ENCODE measurements around the gene MROH9. TPM values are rescaled to one million over a fixed set of nuclear protein-coding genes. Genes with fewer than 3 reads are reported as not detected.

MROH9 gene
- total and polyA plus RNA-seq, 9 of the 15 experiments (the other 6 are each of a cell fraction or from before 2014, with no cell fraction given) = not detected

DNA sequence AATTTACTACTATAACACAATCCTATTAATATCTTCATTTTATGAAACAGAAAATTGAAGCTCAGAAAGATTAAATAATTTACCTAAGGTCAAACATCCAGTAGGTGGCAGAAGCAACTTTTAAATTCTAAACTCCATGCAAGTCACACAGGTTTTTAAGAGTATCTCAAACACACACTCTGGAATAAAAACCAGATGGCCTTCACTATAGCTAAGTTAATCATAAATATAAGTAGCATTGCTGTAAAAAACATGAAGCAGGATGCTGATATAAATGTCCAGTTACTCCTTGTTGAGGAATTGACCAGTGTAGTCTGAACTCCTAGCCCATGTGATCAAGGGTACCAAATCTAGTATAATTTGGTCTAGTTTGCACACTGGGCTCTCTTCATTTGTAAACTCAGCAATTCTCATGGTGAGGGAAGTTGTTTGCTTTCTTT, 146.0 kb downstream of the MROH9 start:
- no peak overlapping the region for H3K4me3 ChIP-seq
- no TSS peak for BruUV-seq (replicated peaks)
- ATAC-seq (no peak), DNase-seq (ENCODE audit: extremely low read depth in 1 of 4, low spot score in 3 of 4) (no peak), FAIRE-seq (no peak)
- no peaks in the 10 kb centered on the region for H3K36me3 ChIP-seq (ENCODE audit: control insufficient read depth, insufficient read depth, low read length)
- no peaks in the 10 kb centered on the region for H3K9me3 ChIP-seq (replicated peaks; ENCODE audit: control insufficient read depth, insufficient read depth, low read depth, low read length)
- H3K4me1 ChIP-seq (replicated peaks in 1 of 2; ENCODE audit: control insufficient read depth in 2 of 2, insufficient read depth in 2 of 2, low read length in 2 of 2) = no peaks in the 10 kb centered on the region
- ChIA-PET POLR2A (no interaction called here), CTCF (ENCODE audit: low intra/inter-chr PET ratio) (no interaction called here)
- no peak overlapping the region for H3K4me2 ChIP-seq (ENCODE audit: insufficient read depth, low read length)
- intact Hi-C loops (cut with micrococcal nuclease) (no loop called here), in situ Hi-C loops (cut with MboI) (no loop called here)
- no peaks in the 10 kb centered on the region for H3K27me3 ChIP-seq (ENCODE audit: control insufficient read depth in 2 of 2, insufficient read depth in 2 of 2, low read length in 2 of 2)
- H3K9ac ChIP-seq (ENCODE audit: insufficient read depth in 1 of 2, low read depth in 2 of 2, low read length in 2 of 2) = no peak overlapping the region
- H2AFZ ChIP-seq (ENCODE audit: low read depth, low read length) = no peak overlapping the region
- no peaks in the 10 kb centered on the region for H3K79me2 ChIP-seq (ENCODE audit: control insufficient read depth, insufficient read depth, low read length)
- TF ChIP-seq, protein P1, sequence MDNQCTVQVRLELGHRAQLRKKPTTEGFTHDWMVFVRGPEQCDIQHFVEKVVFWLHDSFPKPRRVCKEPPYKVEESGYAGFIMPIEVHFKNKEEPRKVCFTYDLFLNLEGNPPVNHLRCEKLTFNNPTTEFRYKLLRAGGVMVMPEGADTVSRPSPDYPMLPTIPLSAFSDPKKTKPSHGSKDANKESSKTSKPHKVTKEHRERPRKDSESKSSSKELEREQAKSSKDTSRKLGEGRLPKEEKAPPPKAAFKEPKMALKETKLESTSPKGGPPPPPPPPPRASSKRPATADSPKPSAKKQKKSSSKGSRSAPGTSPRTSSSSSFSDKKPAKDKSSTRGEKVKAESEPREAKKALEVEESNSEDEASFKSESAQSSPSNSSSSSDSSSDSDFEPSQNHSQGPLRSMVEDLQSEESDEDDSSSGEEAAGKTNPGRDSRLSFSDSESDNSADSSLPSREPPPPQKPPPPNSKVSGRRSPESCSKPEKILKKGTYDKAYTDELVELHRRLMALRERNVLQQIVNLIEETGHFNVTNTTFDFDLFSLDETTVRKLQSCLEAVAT (IDR thresholded peaks at IDR 0.05) = no peak
- TF ChIP-seq GABPA (tag; conservative IDR thresholded peaks at IDR 0.05; ENCODE audit: low read depth) (no peak), RAD21 (CRISPR knock-in tag; conservative IDR thresholded peaks at IDR 0.05 in 1 of 2, IDR thresholded peaks at IDR 0.05 in 1 of 2) (peak in 1 of 2 experiments; percentile 24; a peak in 1 of 4 replicates), CHD4 (IDR thresholded peaks at IDR 0.05; ENCODE audit: insufficient read depth, insufficient replicate concordance, low read depth, low read length, poor library complexity, severe bottlenecking) (no peak), ELF1 (tag; IDR thresholded peaks at IDR 0.05) (no peak), BDP1 (IDR thresholded peaks at IDR 0.05; ENCODE audit: insufficient read depth, insufficient read length) (no peak), ZFP1 (CRISPR knock-in tag; IDR thresholded peaks at IDR 0.05) (no peak), ARID1B (IDR thresholded peaks at IDR 0.05) (no peak), PRMT5 (CRISPR knock-in tag; IDR thresholded peaks at IDR 0.05) (no peak), ZNF316 (IDR thresholded peaks at IDR 0.05) (peak; percentile 5; the same call in 1 of the 2 replicates)
- TF ChIP-seq, protein P2, sequence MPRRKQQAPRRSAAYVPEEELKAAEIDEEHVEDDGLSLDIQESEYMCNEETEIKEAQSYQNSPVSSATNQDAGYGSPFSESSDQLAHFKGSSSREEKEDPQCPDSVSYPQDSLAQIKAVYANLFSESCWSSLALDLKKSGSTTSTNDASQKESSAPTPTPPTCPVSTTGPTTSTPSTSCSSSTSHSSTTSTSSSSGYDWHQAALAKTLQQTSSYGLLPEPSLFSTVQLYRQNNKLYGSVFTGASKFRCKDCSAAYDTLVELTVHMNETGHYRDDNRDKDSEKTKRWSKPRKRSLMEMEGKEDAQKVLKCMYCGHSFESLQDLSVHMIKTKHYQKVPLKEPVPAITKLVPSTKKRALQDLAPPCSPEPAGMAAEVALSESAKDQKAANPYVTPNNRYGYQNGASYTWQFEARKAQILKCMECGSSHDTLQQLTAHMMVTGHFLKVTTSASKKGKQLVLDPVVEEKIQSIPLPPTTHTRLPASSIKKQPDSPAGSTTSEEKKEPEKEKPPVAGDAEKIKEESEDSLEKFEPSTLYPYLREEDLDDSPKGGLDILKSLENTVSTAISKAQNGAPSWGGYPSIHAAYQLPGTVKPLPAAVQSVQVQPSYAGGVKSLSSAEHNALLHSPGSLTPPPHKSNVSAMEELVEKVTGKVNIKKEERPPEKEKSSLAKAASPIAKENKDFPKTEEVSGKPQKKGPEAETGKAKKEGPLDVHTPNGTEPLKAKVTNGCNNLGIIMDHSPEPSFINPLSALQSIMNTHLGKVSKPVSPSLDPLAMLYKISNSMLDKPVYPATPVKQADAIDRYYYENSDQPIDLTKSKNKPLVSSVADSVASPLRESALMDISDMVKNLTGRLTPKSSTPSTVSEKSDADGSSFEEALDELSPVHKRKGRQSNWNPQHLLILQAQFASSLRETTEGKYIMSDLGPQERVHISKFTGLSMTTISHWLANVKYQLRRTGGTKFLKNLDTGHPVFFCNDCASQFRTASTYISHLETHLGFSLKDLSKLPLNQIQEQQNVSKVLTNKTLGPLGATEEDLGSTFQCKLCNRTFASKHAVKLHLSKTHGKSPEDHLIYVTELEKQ (CRISPR knock-in tag; IDR thresholded peaks at IDR 0.05) = no peak
- TF ChIP-seq, protein P3, sequence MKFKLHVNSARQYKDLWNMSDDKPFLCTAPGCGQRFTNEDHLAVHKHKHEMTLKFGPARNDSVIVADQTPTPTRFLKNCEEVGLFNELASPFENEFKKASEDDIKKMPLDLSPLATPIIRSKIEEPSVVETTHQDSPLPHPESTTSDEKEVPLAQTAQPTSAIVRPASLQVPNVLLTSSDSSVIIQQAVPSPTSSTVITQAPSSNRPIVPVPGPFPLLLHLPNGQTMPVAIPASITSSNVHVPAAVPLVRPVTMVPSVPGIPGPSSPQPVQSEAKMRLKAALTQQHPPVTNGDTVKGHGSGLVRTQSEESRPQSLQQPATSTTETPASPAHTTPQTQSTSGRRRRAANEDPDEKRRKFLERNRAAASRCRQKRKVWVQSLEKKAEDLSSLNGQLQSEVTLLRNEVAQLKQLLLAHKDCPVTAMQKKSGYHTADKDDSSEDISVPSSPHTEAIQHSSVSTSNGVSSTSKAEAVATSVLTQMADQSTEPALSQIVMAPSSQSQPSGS (CRISPR knock-in tag; IDR thresholded peaks at IDR 0.05) = no peak
- H3K9me1 ChIP-seq (ENCODE audit: control insufficient read depth, insufficient read depth, low read length) = no peaks in the 10 kb centered on the region
- H3K27ac ChIP-seq (ENCODE audit: extremely low read depth, low read depth, low read length) = no peak overlapping the region
- no peaks in the 10 kb centered on the region for H4K20me1 ChIP-seq (replicated peaks; ENCODE audit: control insufficient read depth, insufficient read depth, low read length)

Measured in K562 (cell line).